ENCODE results near the gene CPT1C.

Gene CPT1C

DNA sequence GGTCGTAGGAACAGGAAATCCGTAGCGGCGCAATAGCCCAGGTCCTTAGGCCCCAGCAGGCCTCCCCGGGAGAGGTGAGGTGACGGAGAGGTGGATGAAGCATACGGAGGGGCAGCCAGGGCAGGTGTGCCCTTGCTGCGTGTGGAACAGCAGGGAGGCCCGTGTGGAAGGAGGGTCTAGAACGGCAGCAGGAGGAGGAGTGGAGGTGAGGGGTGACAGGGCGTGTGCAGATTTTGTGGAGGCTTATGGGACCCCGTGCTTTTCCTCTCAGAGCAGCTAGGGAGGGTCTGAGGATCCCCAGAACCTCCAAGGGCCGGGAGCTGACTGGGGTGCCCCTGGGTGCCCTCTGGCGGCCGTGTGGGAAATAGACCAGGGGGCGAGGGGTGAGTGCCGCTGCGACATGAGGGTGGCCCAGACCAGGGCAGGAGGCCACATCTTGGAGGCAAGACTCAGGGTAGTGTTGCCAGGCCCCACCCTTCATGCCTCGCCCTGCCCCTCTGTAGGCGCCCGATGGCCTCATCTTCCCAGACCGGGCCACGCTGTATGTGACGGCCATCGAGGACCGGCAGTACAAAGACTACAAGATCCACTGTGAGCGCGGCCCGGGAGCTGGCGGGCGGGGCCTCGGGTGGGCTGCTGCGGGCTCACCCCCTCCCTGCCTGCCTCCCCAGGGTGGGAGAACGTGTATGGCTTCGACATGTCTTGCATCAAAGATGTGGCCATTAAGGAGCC is 6.5 kb upstream of the CPT1C start:
- no peak for DNase-seq

GRCh38 chr19:49684983-49685553 is 5.8 kb upstream of the CPT1C start:
- DNase-seq = no peak

DNA sequence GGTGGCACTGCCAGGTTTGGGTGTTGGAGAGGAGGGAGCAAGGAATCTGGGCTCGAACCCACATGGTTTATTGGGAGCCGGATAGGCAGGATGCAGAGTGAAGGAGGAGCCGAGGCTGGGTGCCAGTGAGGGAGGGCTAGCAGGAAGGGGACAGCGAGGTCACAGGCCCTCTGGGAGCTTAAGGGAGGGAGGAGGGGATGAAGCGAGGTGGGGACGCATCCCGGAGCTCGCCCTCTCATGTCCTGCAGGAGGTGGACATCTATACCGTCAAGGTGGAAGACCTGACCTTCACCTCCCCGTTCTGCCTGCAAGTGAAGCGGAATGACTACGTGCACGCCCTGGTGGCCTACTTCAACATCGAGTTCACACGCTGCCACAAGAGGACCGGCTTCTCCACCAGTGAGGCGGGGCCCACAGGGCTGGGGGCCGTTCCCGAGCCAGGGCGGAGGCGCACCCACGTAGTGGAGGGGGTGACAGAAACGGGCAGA is 5.0 kb upstream of the CPT1C start:
- no peak for DNase-seq

DNA sequence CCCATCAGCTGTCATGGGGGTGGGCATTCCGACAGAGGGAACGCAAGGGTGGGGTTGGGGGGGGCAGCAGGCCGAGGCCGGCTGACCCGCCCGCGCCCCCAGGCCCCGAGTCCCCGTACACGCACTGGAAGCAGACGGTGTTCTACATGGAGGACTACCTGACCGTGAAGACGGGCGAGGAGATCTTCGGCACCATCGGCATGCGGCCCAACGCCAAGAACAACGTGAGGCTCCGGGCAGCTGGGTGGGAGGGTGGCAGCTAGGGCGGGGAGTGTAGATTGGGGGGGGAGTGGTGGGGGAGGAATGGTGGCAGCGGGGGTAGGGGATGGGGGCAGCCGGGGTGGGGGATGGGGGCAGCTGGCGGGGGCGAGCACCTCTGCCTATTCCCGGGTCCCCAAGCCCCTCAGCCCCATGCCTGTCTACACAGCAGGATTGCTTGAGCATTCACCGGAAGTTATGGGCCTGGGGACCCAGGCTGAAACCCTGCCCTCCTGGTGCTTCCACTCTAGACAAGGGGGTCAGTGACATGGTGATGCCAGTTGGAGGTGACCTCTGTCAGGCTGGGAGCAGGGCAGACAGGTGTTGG is 4.3 kb upstream of the CPT1C start:
- DNase-seq = no peak

- DNase-seq = no peak
Measured at GRCh38 chr19:49687150-49687549, 3.8 kb upstream of the CPT1C start.

DNA sequence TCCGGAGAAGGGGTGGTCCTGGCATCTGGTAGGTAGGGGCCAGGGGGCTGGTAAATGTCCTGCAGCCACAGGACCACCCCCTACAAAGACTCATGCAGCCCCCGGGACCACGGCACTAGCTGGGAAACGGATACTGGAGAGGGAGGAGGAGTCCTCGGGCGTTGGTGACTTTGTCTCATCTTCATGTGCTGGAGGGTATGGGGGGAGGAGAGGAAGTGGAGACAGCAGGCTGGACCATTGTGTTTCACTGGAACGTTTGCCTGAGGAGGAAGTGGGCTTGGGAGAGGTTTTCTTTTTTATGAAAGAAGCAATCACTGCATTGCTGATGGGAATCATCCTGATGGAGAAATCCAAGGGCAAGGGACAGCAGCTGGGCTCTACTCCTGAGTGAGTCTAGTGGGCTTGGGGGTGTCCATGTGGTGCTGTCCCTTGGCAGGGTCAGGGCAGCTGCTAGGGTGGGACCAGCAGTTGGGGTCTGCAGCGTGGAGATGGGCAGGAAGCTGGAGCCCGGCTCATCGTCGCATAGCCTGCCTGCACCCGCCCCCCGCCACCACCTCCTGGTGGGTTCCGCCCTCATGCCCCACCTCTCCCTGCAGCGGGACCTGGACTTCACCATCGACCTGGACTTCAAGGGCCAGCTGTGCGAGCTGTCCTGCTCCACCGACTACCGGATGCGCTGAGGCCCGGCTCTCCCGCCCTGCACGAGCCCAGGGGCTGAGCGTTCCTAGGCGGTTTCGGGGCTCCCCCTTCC is 3.2 kb upstream of the CPT1C start:
- no peak for DNase-seq

GRCh38 chr19:49688531-49689132 is 2.3 kb upstream of the CPT1C start:
- no peak for DNase-seq

DNA sequence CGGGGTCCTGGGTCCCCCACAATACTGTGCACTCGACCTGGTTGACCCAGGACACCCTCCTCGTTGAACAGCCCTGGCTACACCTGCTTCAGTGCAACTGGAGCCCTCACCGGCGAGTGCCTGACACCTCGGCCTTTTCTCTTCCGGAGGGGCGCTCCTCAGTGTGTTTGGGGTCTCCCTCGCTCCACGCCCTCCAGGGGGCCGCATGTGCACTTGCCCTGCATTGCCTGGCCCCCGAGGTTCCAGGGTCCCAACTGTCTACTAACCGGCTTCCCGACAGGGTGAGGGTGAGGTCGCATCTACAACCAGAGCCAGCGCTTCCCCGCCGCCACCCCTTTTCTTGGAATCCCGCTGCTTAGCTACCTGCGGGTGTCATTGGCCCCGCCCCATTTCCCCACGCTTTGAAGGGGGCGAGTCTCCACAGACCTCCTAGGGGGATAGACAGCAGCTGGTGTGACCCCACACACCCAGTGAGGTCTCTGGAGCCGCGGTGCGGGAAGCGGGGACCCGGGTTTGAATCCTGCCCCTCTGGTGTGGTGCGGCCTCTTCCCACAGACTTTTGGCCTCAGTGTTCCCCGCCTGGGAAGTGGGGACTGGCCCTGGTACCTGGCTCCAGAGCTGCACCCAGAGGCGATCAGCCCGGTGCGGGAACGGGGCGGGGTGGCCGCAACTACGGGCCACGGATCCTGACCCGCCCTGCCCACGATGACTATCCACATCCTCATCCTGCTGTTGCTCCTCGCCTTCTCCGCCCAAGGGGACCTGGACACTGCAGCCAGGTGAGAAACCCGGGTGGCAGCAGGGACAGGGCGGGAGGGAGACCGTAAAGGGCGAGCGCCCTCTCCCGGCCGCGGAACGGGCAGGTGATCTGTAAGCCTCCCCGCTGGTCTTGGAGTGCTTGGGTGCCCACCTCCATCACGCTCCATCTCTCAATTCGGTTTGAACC is 1.5 kb upstream of the CPT1C start, which contains the start of gene ADM5:
TSS of gene ADM5 (plus strand) at position 462 of the 946 bp plus-strand sequence. CDS start at position 706, 244 bp downstream.
- no peak for DNase-seq

- peak; percentile 44 for DNase-seq
Measured at GRCh38 chr19:49690079-49690655, 749 bp upstream of the CPT1C start.

- DNase-seq = peak; percentile 84
Measured at GRCh38 chr19:49691243-49692146, 579 bp downstream of the CPT1C start.

- DNase-seq = no peak
Measured at GRCh38 chr19:49692147-49692506, 1.2 kb downstream of the CPT1C start.

DNA sequence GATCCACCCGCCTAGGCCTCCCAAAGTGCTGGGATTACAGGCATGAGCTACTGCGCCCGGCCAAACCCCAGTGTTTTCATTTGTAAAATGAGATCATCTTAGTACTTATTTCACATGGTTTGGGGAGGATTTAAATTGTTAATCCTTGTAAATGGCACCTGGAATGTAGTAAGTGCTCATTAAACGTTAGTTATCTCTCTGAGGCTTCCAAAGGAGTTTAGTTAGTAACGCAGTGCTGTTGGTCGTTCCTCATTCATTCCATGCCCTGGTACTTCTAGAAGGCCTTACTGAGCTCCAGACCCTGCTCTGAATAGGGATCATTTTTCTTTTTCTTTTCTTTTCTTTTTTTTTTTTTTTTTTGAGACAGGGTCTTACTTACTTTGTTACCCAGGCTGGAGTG is 5.2 kb downstream of the CPT1C start:
- DNase-seq = no peak

DNA sequence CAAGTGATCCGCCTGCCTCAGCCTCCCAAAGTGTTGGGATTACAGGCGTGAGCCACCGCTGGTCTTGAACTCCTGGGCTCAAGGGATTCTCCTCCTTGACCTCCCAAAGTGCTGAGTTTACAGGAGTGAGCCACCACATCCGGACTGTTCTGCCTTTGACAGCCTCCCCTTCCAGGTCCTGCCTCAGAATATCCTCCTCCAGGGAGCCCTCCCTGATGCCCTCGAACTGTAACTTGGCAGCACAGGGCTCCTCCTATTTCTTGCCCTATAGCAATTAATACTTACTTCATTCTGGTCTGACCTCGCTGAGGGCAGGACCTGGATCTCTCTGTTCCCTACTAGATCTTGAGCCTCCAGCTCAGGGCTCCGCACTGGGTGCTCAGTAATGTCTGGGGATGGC is 5.9 kb downstream of the CPT1C start:
- no peak for DNase-seq

DNA sequence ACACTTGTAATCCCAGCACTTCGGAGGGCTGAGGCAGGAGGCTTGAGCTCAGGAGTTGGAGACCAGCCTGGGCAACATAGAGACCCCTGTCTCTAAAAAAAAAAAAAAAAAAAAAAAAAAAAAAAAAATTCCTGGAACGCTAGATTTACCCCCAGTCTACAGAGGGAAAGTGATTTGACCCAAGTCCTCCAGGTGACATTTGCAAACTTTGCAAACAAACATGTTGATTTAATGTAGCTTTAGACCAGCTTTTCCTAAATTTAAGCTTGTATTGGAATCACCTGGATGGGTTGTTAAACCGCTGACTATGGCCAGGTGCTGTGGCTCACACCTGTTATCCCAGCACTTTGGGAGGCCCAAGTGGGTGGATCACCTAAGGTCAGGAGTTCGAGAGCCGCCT is 8.4 kb downstream of the CPT1C start:
- DNase-seq = no peak

DNA sequence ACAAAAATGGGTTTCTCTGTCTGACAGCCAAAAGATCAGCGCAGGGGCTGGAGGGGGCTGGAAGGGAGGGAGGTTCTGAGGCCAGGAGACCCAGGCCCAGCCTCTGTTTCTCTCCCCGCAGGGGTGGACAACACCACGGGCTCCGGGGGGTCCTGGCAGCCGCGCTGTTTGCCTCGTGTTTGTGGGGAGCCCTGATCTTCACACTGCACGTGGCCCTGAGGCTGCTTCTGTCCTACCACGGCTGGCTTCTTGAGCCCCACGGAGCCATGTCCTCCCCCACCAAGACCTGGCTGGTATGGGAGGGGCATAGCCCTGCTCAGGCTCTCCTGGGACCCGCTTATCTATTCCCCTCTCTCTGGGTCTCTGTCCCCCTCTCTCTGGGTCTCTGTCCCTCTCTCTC is 9.6 kb downstream of the CPT1C start:
- no peak for DNase-seq

- DNase-seq = no peak
Measured at GRCh38 chr19:49701271-49701786, 10.4 kb downstream of the CPT1C start.

DNA sequence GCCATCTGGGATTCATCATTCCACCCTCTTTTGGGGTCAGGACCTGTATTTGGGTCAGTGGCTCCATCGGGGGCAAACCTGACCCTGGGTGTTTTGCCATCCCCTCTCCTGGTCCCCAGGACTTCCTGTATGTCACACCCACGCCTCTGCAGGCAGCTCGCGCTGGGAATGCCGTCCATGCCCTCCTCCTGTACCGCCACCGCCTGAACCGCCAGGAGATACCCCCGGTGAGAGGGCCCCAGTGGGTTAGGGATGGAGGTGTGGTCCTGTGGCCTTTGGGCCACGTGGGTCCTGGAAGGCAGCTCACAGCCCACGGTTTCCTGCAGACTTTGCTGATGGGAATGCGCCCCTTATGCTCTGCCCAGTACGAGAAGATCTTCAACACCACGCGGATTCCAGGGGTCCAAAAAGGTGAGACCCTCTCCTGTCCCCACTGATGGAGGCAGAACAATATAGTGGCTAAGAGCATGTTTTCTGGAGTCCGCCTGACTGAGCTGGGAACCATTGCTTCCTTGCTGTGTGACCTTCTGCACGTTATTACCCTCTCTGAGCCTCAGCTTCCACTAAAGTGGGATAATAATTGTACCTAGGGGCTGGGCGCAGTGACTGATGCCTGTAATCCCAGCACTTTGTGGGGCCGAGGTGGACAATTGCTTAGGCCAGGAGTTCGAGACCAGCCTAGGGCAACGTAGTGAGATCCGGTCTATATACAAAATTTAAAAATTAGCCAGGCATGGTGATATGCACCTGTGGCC is 14.1 kb downstream of the CPT1C start:
- DNase-seq = no peak

GRCh38 chr19:49705919-49706318 is 15.0 kb downstream of the CPT1C start:
- DNase-seq = no peak

- DNase-seq = no peak
Measured at GRCh38 chr19:49710372-49710951, 19.5 kb downstream of the CPT1C start.
